OCI-LY7 (cell line): ENCODE data around the gene PLA2G2D. TPM values are rescaled to one million over a fixed set of nuclear protein-coding genes. Genes with fewer than 3 reads are reported as not detected.

ENCODE experiments used
- BruUV-seq: library from RNA; stranded (reverse); fragments of 400-500 nt; replicated peaks from 2 replicates; lab custom pipeline; 2021; lab: Mats Ljungman, UMichigan
- CTCF ChIA-PET: fragments of 300-600 bp; sonication (Branson Sonifier 250); formaldehyde crosslinking; loops from one replicate; lab custom pipeline; 2022; ENCODE audit warnings: antibody characterized with exemption; ENCODE audit not compliant: unreplicated experiment; lab: Charles Lee
- POLR2A ChIA-PET: fragments of 300-600 bp; sonication (Branson Sonifier 250); formaldehyde crosslinking; loops from one replicate; lab custom pipeline; 2022; ENCODE audit warnings: antibody characterized with exemption; lab: Charles Lee
- DNase-seq: peaks from one replicate; pipeline ENCODE4 v3.0.0-alpha.2; 2015; ENCODE audit warnings: low spot score
- H2AFZ ChIP-seq: fragments of 200-600 bp; sonication (generic), shearing (Covaris generic); 2 replicates; pipeline ENCODE4 v1.6.1; 2014; ENCODE audit warnings: mild to moderate bottlenecking, antibody characterized with exemption, low read length, moderate library complexity
- H3K27ac ChIP-seq: fragments of 200-600 bp; sonication (generic); 2 replicates; pipeline ENCODE4 v1.5.1; 2014; ENCODE audit warnings: mixed run types, low read depth, mild to moderate bottlenecking, moderate library complexity, low read length, inconsistent platforms; ENCODE audit not compliant: poor library complexity, severe bottlenecking
- H3K36me3 ChIP-seq: fragments of 200-600 bp; sonication (generic); 2 replicates; pipeline ENCODE4 v1.6.1; 2014; ENCODE audit warnings: mild to moderate bottlenecking, antibody characterized with exemption, low read length, moderate library complexity, mixed read lengths; ENCODE audit not compliant: insufficient read depth
- H3K4me1 ChIP-seq: fragments of 200-600 bp; sonication (generic); 2 replicates; pipeline ENCODE4 v1.5.1; 2014; ENCODE audit warnings: mild to moderate bottlenecking, low read length; ENCODE audit not compliant: insufficient read depth, poor library complexity, severe bottlenecking
- H3K4me2 ChIP-seq: fragments of 200-600 bp; sonication (generic); 2 replicates; pipeline ENCODE4 v1.6.1; 2014; ENCODE audit warnings: mild to moderate bottlenecking, low read length
- H3K4me3 ChIP-seq: fragments of 200-600 bp; sonication (generic); 2 replicates; pipeline ENCODE4 v1.5.1; 2014; ENCODE audit warnings: mild to moderate bottlenecking, low read depth, low read length; ENCODE audit not compliant: poor library complexity, severe bottlenecking
- H3K79me2 ChIP-seq: fragments of 200-600 bp; sonication (generic); 2 replicates; pipeline ENCODE4 v1.6.1; 2016; ENCODE audit warnings: low read depth, mild to moderate bottlenecking, low read length, moderate library complexity, mixed read lengths; ENCODE audit not compliant: insufficient read depth
- H3K9me2 ChIP-seq: fragments of 200-600 bp; sonication (generic); 2 replicates; pipeline ENCODE4 v1.6.1; 2016; ENCODE audit warnings: mild to moderate bottlenecking, low read length, mixed read lengths; ENCODE audit not compliant: insufficient read depth
- H3K9me3 ChIP-seq: fragments of 200-600 bp; sonication (generic); 2 replicates; pipeline ENCODE4 v1.6.1; 2014; ENCODE audit warnings: mild to moderate bottlenecking, mixed run types, low read length, mixed read lengths
- H4K20me1 ChIP-seq: fragments of 200-600 bp; sonication (generic); 2 replicates; pipeline ENCODE4 v1.6.1; 2014; ENCODE audit warnings: mild to moderate bottlenecking, antibody characterized with exemption, low read length, moderate library complexity, mixed read lengths; ENCODE audit not compliant: insufficient read depth
- CTCF ChIP-seq: fragments of 200-600 bp; sonication (generic); conservative IDR thresholded peaks from 2 replicates; pipeline ENCODE4 v1.5.1; 2014; ENCODE audit warnings: mild to moderate bottlenecking, antibody characterized with exemption, low read length, moderate library complexity, mixed read lengths
- EZH2phosphoT487 ChIP-seq: fragments of 200-600 bp; sonication (generic); IDR thresholded peaks from 2 replicates; pipeline ENCODE4 v1.6.1; 2018; ENCODE audit warnings: low read depth, borderline replicate concordance, mild to moderate bottlenecking, mixed run types, antibody characterized with exemption, low read length, moderate library complexity, mixed read lengths
- intact Hi-C: fragments of 100-400 bp; cut with micrococcal nuclease; formaldehyde crosslinking; loops from one replicate; pipeline ENCODE4 v1.10.0; 2022; ENCODE audit not compliant: unreplicated experiment
- total RNA-seq, 2 experiments: library from RNA; depleted of rRNA in 1 of 2; stranded (reverse); fragments of >200 nt in 1 of 2; shearing (Covaris generic) in 1 of 2; gene quantifications; 2 replicates each; pipeline ENCODE4 v1.2.3, GENCODE V29; 2014 to 2022

Gene PLA2G2D
- total RNA-seq, 2 experiments from 2014 or later = not detected

- H3K79me2 ChIP-seq = no peaks in the 10 kb centered on the region
- no peak for TF ChIP-seq CTCF
- no peak for TF ChIP-seq EZH2phosphoT487
- no peaks in the 10 kb centered on the region for H3K36me3 ChIP-seq
- no peak overlapping the region for H3K27ac ChIP-seq
- no peaks in the 10 kb centered on the region for H4K20me1 ChIP-seq
- intact Hi-C loops = no loop called here
- ChIA-PET POLR2A (interaction anchor here (0.6 to 1.6 kb wide), 2 partner anchors 27 to 1717 kb away, joined by 3 to 4 read pairs; no protein-coding TSS in a partner anchor), CTCF (interaction anchor here (0.6 kb wide), 1 partner anchor 90 kb away, joined by 3 read pairs; no protein-coding TSS in a partner anchor)
- no peak for DNase-seq
- H3K4me3 ChIP-seq = no peak overlapping the region
- no peaks in the 10 kb centered on the region for H3K9me3 ChIP-seq
- no peak overlapping the region for H2AFZ ChIP-seq
- H3K4me1 ChIP-seq = peaks cover 21% of the 10 kb centered on the region
- H3K9me2 ChIP-seq = no peaks in the 10 kb centered on the region
- H3K4me2 ChIP-seq = no peak overlapping the region
- BruUV-seq = no TSS peak
Measured at GRCh38 chr1:20124456-20125057, 5.2 kb upstream of the PLA2G2D start.

- Histone ChIP-seq H3K4me3 (no peak overlapping the region), H4K20me1 (no peaks in the 10 kb centered on the region), H3K27ac (no peak overlapping the region), H3K4me1 (peaks cover 26% of the 10 kb centered on the region), H3K9me2 (no peaks in the 10 kb centered on the region), H3K36me3 (no peaks in the 10 kb centered on the region), H3K4me2 (no peak overlapping the region), H3K9me3 (no peaks in the 10 kb centered on the region), H2AFZ (no peak overlapping the region; the same call in 1 of the 2 replicates), H3K79me2 (no peaks in the 10 kb centered on the region)
- POLR2A ChIA-PET = interaction anchor here (0.6 to 1.6 kb wide), 4 partner anchors 28 to 1717 kb away, joined by 3 to 5 read pairs (median 4); no protein-coding TSS in a partner anchor
- no TSS peak for BruUV-seq
- CTCF ChIA-PET = interaction anchor here (0.6 kb wide), 1 partner anchor 22 kb away, joined by 6 read pairs; no protein-coding TSS in a partner anchor
- intact Hi-C loops = no loop called here
- peak; percentile 27 for DNase-seq
- TF ChIP-seq CTCF (no peak), EZH2phosphoT487 (no peak)
Measured at GRCh38 chr1:20123722-20124455, 4.6 kb upstream of the PLA2G2D start.
